Type B pancreatic cell (in vitro differentiated cells): ENCODE data around the gene GNAS-AS1. TPM values are rescaled to one million over a fixed set of nuclear protein-coding genes. Genes with fewer than 3 reads are reported as not detected.

Source experiments
- DNase-seq: peaks from one replicate; pipeline ENCODE4 v3.0.0; 2021; ENCODE audit warnings: mixed read lengths; ENCODE audit not compliant: unreplicated experiment; ENCODE audit errors: extremely low spot score
- H3K27ac Mint-ChIP-seq: 2 replicates; pipeline ENCODE4 v1.8.0; 2021; ENCODE audit warnings: mild to moderate bottlenecking, mixed read lengths
- H3K27me3 Mint-ChIP-seq: 2 replicates; pipeline ENCODE4 v1.8.0; 2021; ENCODE audit warnings: mixed read lengths
- H3K36me3 Mint-ChIP-seq: 2 replicates; pipeline ENCODE4 v1.8.0; 2021; ENCODE audit warnings: mixed read lengths
- H3K4me1 Mint-ChIP-seq: one replicate; pipeline ENCODE4 v1.8.0; 2021; ENCODE audit warnings: mixed read lengths; ENCODE audit not compliant: unreplicated experiment
- H3K4me3 Mint-ChIP-seq: 2 replicates; pipeline ENCODE4 v1.8.0; 2021; ENCODE audit warnings: mild to moderate bottlenecking, mixed read lengths
- H3K9me3 Mint-ChIP-seq: 2 replicates; pipeline ENCODE4 v1.8.0; 2021; ENCODE audit warnings: mixed read lengths
- CTCF ChIP-seq: fragments of 200-600 bp; sonication (generic); conservative IDR thresholded peaks from 2 replicates; pipeline ENCODE4 v1.5.0; 2021; ENCODE audit warnings: antibody characterized with exemption, mild to moderate bottlenecking
- total RNA-seq: library from RNA; stranded (reverse); gene quantifications from 2 replicates; pipeline ENCODE4 v1.2.1, GENCODE V29; 2021; ENCODE audit warnings: low replicate concordance

GNAS-AS1 gene
- total RNA-seq, 1 donor from 2014 or later: 6.1 TPM

- no peak for TF ChIP-seq CTCF
Measured at GRCh38 chr20:58874469-58874868, 23.8 kb upstream of the GNAS-AS1 start.

GRCh38 chr20:58871533-58872102 is 20.9 kb upstream of the GNAS-AS1 start:
- H3K27ac Mint-ChIP-seq: no peak overlapping the region
- no peak overlapping the region for H3K4me3 Mint-ChIP-seq
- no peaks in the 10 kb centered on the region for H3K27me3 Mint-ChIP-seq
- H3K36me3 Mint-ChIP-seq: no peaks in the 10 kb centered on the region
- no peaks in the 10 kb centered on the region for H3K9me3 Mint-ChIP-seq
- peaks cover 25% of the 10 kb centered on the region for H3K4me1 Mint-ChIP-seq
- DNase-seq: peak; percentile 58
- TF ChIP-seq CTCF: no peak

More at GRCh38 chr20:58874469-58874868, 23.8 kb upstream of the GNAS-AS1 start:
- H3K4me1 Mint-ChIP-seq: peaks cover 47% of the 10 kb centered on the region
- H3K36me3 Mint-ChIP-seq: no peaks in the 10 kb centered on the region
- no peak overlapping the region for H3K4me3 Mint-ChIP-seq
- no peaks in the 10 kb centered on the region for H3K9me3 Mint-ChIP-seq
- H3K27me3 Mint-ChIP-seq: no peaks in the 10 kb centered on the region
- no peak overlapping the region for H3K27ac Mint-ChIP-seq
- no peak for DNase-seq

GRCh38 chr20:58870293-58871014 is 19.8 kb upstream of the GNAS-AS1 start:
- peak; percentile 92 for TF ChIP-seq CTCF
- Mint-ChIP-seq H3K4me3 (peak overlapping the region; percentile 56), H3K9me3 (no peaks in the 10 kb centered on the region), H3K4me1 (peaks cover 17% of the 10 kb centered on the region), H3K27ac (peak overlapping the region; percentile 27), H3K36me3 (no peaks in the 10 kb centered on the region), H3K27me3 (peaks cover 4% of the 10 kb centered on the region)
- DNase-seq: peak; percentile 77

- H3K36me3 Mint-ChIP-seq: no peaks in the 10 kb centered on the region
- no peak for TF ChIP-seq CTCF
- H3K27me3 Mint-ChIP-seq: peaks cover 4% of the 10 kb centered on the region
- H3K4me1 Mint-ChIP-seq: peaks cover 16% of the 10 kb centered on the region
- H3K4me3 Mint-ChIP-seq: no peak overlapping the region
- H3K9me3 Mint-ChIP-seq: no peaks in the 10 kb centered on the region
- DNase-seq: peak; percentile 52
- peak overlapping the region; percentile 27 for H3K27ac Mint-ChIP-seq
Measured at GRCh38 chr20:58869662-58870227, 19.0 kb upstream of the GNAS-AS1 start.

GRCh38 chr20:58868795-58869194 is 18.1 kb upstream of the GNAS-AS1 start:
- Mint-ChIP-seq H3K27ac (peak overlapping the region; percentile 21), H3K27me3 (peaks cover 4% of the 10 kb centered on the region), H3K9me3 (no peaks in the 10 kb centered on the region), H3K4me3 (no peak overlapping the region), H3K4me1 (peaks cover 16% of the 10 kb centered on the region), H3K36me3 (no peaks in the 10 kb centered on the region)
- no peak for DNase-seq
- TF ChIP-seq CTCF: peak; percentile 66
